CD4-positive, alpha-beta memory T cell (primary cell): ENCODE measurements around the gene UBASH3A. TPM values are rescaled to one million over a fixed set of nuclear protein-coding genes. Genes with fewer than 3 reads are reported as not detected.

Experiments used
- CTCF ChIA-PET: fragments of 350-600 bp; sonication (Branson Sonifier 250); formaldehyde crosslinking; loops from one replicate; lab custom pipeline; 2021; ENCODE audit warnings: inconsistent platforms; ENCODE audit not compliant: partially characterized antibody; lab: Charles Lee
- POLR2A ChIA-PET: fragments of 350-600 bp; sonication (Branson Sonifier 250); formaldehyde crosslinking; loops from one replicate; lab custom pipeline; 2021; ENCODE audit not compliant: partially characterized antibody; lab: Charles Lee
- DNase-seq, 5 donors: peaks; one replicate each; pipeline versions ENCODE4 v3.0.0 to v3.0.0-alpha.2; 2020 to 2022; ENCODE audit warnings: mixed read lengths in 1 of 5
- H3K27ac ChIP-seq: one replicate; pipeline ENCODE4 v1.7.0; 2013; ENCODE audit warnings: low read depth, low read length
- H3K27me3 ChIP-seq: 2 replicates; pipeline ENCODE4 v1.7.0; 2013; ENCODE audit warnings: mild to moderate bottlenecking, low read length, moderate library complexity; ENCODE audit not compliant: insufficient read depth
- H3K36me3 ChIP-seq: 2 replicates; pipeline ENCODE4 v1.7.0; 2013; ENCODE audit warnings: mild to moderate bottlenecking, low read length, moderate library complexity; ENCODE audit not compliant: insufficient read depth
- H3K4me1 ChIP-seq: 2 replicates; pipeline ENCODE4 v1.7.0; 2013; ENCODE audit warnings: mild to moderate bottlenecking, low read length, moderate library complexity; ENCODE audit not compliant: insufficient read depth
- H3K4me3 ChIP-seq, 2 donors: one replicate each; pipeline ENCODE4 v1.7.0; 2013; ENCODE audit warnings: low read length in 2 of 2, mild to moderate bottlenecking in 1 of 2
- H3K9me3 ChIP-seq, 2 donors: one replicate each; pipeline ENCODE4 v1.7.0; 2013; ENCODE audit warnings: low read length in 2 of 2, control low read depth in 1 of 2; ENCODE audit not compliant: control insufficient read depth in 1 of 2
- H3K27ac Mint-ChIP-seq, 7 donors: one replicate each; pipeline ENCODE4 v1.8.0; 2020 to 2021; ENCODE audit warnings: mixed read lengths in 7 of 7, mild to moderate bottlenecking in 6 of 7, inconsistent platforms in 3 of 7, moderate library complexity in 3 of 7
- H3K27me3 Mint-ChIP-seq, 2 donors: one replicate each; pipeline ENCODE4 v1.8.0; 2020 to 2021; ENCODE audit warnings: mixed read lengths in 2 of 2
- H3K36me3 Mint-ChIP-seq, 2 donors: one replicate each; pipeline ENCODE4 v1.8.0; 2020 to 2021; ENCODE audit warnings: mixed read lengths in 2 of 2, inconsistent platforms in 1 of 2, mild to moderate bottlenecking in 1 of 2
- H3K4me1 Mint-ChIP-seq, 4 donors: one replicate each; pipeline ENCODE4 v1.8.0; 2020 to 2021; ENCODE audit warnings: mixed read lengths in 4 of 4, mild to moderate bottlenecking in 1 of 4
- H3K4me3 Mint-ChIP-seq, 8 donors: one replicate each; pipeline ENCODE4 v1.8.0; 2020 to 2021; ENCODE audit warnings: mixed read lengths in 8 of 8, mild to moderate bottlenecking in 7 of 8, moderate library complexity in 6 of 8, inconsistent platforms in 3 of 8
- H3K9me3 Mint-ChIP-seq, 8 donors: one replicate each; pipeline ENCODE4 v1.8.0; 2020 to 2021; ENCODE audit warnings: mixed read lengths in 8 of 8, mild to moderate bottlenecking in 5 of 8, inconsistent platforms in 3 of 8, moderate library complexity in 1 of 8
- intact Hi-C: fragments of 100-400 bp; cut with micrococcal nuclease; formaldehyde crosslinking; loops from one replicate; pipeline ENCODE4 v1.15.1; 2023
- polyA plus RNA-seq, 2 donors: library from polyadenylated mRNA; unstranded; fragments of 300-500 nt; fragmentation: Illumina TruSeq; gene quantifications; one replicate each; pipeline ENCODE4 v1.2.3, GENCODE V29; 2021
- total RNA-seq, 2 experiments: library from RNA; stranded (reverse); gene quantifications; one replicate each; pipeline ENCODE4 v1.2.3, GENCODE V29; 2021

UBASH3A gene
- total and polyA plus RNA-seq, 4 experiments from 2014 or later, result 43.1 to 93.6 (median 68.7) TPM

DNA sequence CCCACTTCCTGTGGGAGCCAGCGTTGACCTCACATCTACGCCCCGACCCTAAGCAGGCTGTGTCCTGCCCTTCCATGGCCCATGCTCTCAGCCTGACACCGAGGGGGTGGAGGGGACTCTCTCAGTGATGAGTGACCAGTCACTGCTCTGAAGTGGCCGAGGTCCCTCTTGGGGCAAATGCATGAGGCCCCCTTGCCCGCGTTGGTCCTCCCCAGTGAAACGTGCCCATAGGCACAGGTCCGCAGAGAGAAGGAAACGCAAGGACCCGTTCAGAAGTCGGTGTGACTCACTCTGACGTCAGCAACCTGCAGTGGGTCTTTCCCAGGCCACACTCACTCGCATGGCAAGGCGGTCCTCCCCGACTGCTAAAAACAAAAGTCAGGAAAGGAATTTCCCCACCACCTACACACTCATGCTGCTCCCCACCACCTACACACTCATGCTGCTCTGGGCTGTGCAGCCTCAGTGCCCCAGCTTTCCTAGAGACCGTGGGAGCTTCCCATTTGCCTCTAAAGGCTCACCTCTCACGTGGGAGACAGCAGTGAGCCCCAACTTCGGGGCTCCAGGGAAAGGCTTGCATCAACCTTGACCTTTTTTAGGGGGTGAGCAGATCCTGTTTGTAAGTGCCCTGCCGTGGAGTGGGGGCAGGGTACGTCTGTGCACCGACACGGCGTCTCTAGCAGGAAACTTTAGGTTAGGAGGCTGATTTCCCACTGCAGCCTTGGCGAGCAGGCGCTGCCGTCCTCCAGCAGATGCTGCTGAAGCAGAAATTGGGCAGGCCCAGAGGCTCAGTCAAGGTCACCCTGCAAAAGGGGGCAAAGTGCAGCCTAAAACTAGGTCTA, 11.4 kb downstream of the UBASH3A start:
- intact Hi-C loops, result loop anchor here (1.0 to 5.0 kb wide), 4 partner anchors 9 to 37 kb away; no protein-coding TSS in a partner anchor
- ChIA-PET CTCF (interaction anchor here (1.8 kb wide), 1 partner anchor 11 kb away, joined by 5 read pairs; no protein-coding TSS in a partner anchor), POLR2A (interaction anchor here (1.0 to 23.2 kb wide), 5 partner anchors 8 to 77 kb away, joined by 4 to 604 read pairs (median 5); partner anchors contain the start of gene UBASH3A)
- Mint-ChIP-seq H3K4me3 (peak overlapping the region; percentile 61 to 88 (median 72)), H3K4me1 (peaks cover 22 to 57% (median 41%) of the 10 kb centered on the region in 4 donors), H3K36me3 (peaks cover 50 to 73% of the 10 kb centered on the region in 2 donors), H3K9me3 (no peaks in the 10 kb centered on the region), H3K27me3 (no peaks in the 10 kb centered on the region), H3K27ac (peak overlapping the region in 5 of 7 donors; percentile 98 to 100 (median 99))
- peak overlapping the region; percentile 92 for H3K27ac ChIP-seq
- H3K9me3 ChIP-seq, result no peaks in the 10 kb centered on the region
- peak overlapping the region in 1 of 2 donors; percentile 25 for H3K4me3 ChIP-seq
- H3K27me3 ChIP-seq, result no peaks in the 10 kb centered on the region
- H3K4me1 ChIP-seq, result peaks cover 86% of the 10 kb centered on the region
- DNase-seq, result peak; percentile 84 to 99 (median 85)
- H3K36me3 ChIP-seq, result peaks cover 75% of the 10 kb centered on the region

DNA sequence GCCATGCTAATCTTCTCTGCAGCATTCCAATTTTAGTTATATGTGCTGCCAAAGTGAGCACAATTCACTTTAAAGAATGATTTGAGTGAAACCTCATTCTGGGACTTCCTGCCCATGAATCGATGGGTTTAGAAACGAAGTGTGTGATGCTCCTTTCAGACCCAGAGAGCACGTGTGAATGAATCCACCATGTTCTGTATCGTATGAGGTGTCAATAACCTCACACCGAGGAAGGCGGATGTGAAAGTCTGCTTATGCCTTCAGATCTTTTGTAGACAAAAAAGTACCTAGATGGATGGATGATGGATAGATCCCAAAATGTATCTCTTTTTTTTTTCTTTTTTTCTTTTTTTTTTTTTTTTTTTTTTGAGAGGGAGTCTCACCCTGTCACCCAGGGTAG, 13.8 kb downstream of the UBASH3A start:
- Histone ChIP-seq H3K27me3 (no peaks in the 10 kb centered on the region), H3K36me3 (peaks cover 61% of the 10 kb centered on the region), H3K9me3 (no peaks in the 10 kb centered on the region), H3K27ac (no peak overlapping the region), H3K4me3 (no peak overlapping the region), H3K4me1 (peaks cover 86% of the 10 kb centered on the region)
- intact Hi-C loops, result loop anchor here (5.0 kb wide), 1 partner anchor 35 kb away; no protein-coding TSS in a partner anchor
- Mint-ChIP-seq H3K4me1 (peaks cover 45 to 80% (median 60%) of the 10 kb centered on the region in 4 donors), H3K27ac (peak overlapping the region in 6 of 7 donors; percentile 42 to 90 (median 89)), H3K27me3 (no peaks in the 10 kb centered on the region), H3K9me3 (no peaks in the 10 kb centered on the region), H3K36me3 (peaks cover 72 to 89% of the 10 kb centered on the region in 2 donors), H3K4me3 (peak overlapping the region in 4 of 8 donors; percentile 17 to 81 (median 56))
- POLR2A ChIA-PET, result interaction anchor here (23.2 kb wide), 1 partner anchor 11 kb away, joined by 604 read pairs; the partner anchor contains the start of gene UBASH3A
- CTCF ChIA-PET, result interaction anchor here (1.4 to 3.9 kb wide), 2 partner anchors 11 to 13 kb away, joined by 5 to 25 read pairs; partner anchors contain the start of gene UBASH3A
- DNase-seq, result peak in 1 of 5 donors; percentile 37

DNA sequence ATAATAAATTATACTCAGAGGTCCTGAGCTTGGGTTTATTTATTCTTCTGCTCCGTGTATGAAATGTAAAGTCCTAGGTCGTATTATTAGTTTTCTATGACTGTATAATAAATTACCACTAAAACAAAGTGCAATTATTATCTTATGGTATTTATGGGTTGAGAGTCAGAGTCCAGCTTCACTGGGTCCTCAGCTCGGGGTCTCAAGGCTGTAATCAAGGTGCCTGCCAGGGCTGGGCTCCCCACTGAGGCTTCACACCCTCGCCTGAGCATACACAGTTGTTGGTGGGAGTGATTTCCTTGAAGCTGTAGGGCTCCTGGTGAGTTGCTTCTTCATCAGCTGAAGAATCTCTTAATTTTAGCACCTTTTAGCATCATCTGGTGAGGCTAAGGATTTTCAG, 15.2 kb downstream of the UBASH3A start:
- H3K27ac Mint-ChIP-seq, result peak overlapping the region in 2 of 7 donors; percentile 62 to 66
- H3K4me3 Mint-ChIP-seq, result peak overlapping the region in 1 of 8 donors; percentile 39
- Histone ChIP-seq H3K36me3 (peaks cover 54% of the 10 kb centered on the region), H3K27ac (no peak overlapping the region), H3K4me3 (no peak overlapping the region), H3K9me3 (no peaks in the 10 kb centered on the region), H3K27me3 (no peaks in the 10 kb centered on the region), H3K4me1 (peaks cover 86% of the 10 kb centered on the region)
- no peaks in the 10 kb centered on the region for H3K27me3 Mint-ChIP-seq
- no peaks in the 10 kb centered on the region for H3K9me3 Mint-ChIP-seq
- POLR2A ChIA-PET, result interaction anchor here (0.7 to 23.2 kb wide), 3 partner anchors 12 to 30 kb away, joined by 3 to 604 read pairs (median 3); partner anchors contain the start of gene UBASH3A
- DNase-seq, result no peak
- CTCF ChIA-PET, result interaction anchor here (0.7 to 3.9 kb wide), 4 partner anchors 9 to 81 kb away, joined by 3 to 25 read pairs (median 5); partner anchors contain the start of gene UBASH3A
- peaks cover 59 to 85% (median 66%) of the 10 kb centered on the region in 4 donors for H3K4me1 Mint-ChIP-seq
- intact Hi-C loops, result loop anchor here (5.0 kb wide), 1 partner anchor 33 kb away; no protein-coding TSS in a partner anchor
- peaks cover 69 to 90% of the 10 kb centered on the region in 2 donors for H3K36me3 Mint-ChIP-seq

DNA sequence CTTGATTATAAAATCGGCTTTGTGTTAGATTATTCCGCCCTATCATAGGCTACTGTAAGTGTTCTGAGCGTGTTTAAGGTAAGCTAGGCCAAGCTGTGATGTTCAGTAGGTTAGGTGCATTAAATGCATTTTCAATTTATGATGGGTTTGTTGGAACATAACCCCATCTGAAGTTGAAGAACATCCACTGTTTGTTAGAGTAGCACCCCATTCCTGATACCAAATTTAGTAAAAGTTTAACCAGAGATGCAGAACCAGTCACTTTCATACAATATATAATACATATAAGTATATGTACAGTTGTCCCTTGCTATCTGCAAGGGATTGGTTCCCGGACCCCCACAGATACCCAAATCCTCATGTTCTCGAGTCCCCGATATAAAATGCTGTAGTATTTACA, 16.1 kb downstream of the UBASH3A start:
- intact Hi-C loops, result loop anchor here (5.0 kb wide), 1 partner anchor 32 kb away; no protein-coding TSS in a partner anchor
- peak overlapping the region in 4 of 7 donors; percentile 17 to 66 (median 52) for H3K27ac Mint-ChIP-seq
- peaks cover 62 to 85% (median 68%) of the 10 kb centered on the region in 4 donors for H3K4me1 Mint-ChIP-seq

DNA sequence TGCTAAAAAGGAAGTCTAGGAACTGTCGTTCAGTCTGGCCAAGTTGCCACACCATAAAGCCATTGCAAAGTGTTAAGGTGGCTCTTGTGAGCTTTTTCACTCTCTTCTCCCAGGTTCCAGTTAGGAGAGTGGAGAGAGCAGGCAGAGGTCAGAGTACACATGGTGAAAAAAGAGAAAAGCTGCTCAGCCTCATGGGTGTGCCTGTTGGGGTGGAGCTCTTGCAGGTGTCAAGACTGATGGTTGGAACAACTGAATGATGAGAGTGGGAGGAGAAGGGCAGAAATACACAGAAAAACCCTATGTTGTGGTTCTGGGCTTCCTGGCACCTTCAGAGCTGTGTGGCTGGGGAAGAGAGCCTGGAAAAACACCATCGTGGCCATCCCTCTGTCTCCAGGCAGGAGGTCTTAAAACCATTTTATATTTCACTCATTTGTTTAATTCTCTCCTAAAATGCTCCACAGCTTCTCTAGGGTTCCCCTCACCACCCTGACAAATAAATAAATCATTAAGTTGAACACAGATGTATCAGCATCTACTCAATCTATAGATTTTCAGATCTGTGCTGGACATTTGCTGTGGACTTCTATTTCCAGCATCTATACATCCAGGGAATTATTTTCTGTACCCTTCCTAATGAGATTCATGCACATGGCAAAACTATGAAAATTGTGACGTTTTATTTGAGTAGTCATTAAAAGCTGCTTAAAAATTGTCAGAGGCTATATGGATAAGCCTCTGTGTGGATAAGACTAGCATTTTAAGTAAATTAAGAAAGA, 17.5 kb downstream of the UBASH3A start:
- no peaks in the 10 kb centered on the region for H3K9me3 Mint-ChIP-seq
- no peaks in the 10 kb centered on the region for H3K9me3 ChIP-seq
- ChIA-PET POLR2A (interaction anchor here (0.5 to 23.2 kb wide), 6 partner anchors 12 to 59 kb away, joined by 3 to 604 read pairs (median 4); partner anchors contain the start of gene UBASH3A), CTCF (interaction anchor here (0.6 to 4.0 kb wide), 8 partner anchors 9 to 256 kb away, joined by 3 to 19 read pairs (median 6); partner anchors contain the start of gene UBASH3A)
- intact Hi-C loops, result no loop called here
- H3K4me1 ChIP-seq, result peaks cover 85% of the 10 kb centered on the region
- H3K27ac ChIP-seq, result no peak overlapping the region
- H3K36me3 ChIP-seq, result peaks cover 46% of the 10 kb centered on the region
- peak overlapping the region; percentile 27 to 85 (median 48) for H3K4me3 Mint-ChIP-seq
- no peak for DNase-seq
- no peaks in the 10 kb centered on the region for H3K27me3 ChIP-seq
- peak overlapping the region; percentile 13 to 86 (median 68) for H3K27ac Mint-ChIP-seq
- no peaks in the 10 kb centered on the region for H3K27me3 Mint-ChIP-seq
- H3K36me3 Mint-ChIP-seq, result peaks cover 61 to 83% of the 10 kb centered on the region in 2 donors
- peaks cover 63 to 85% (median 74%) of the 10 kb centered on the region in 4 donors for H3K4me1 Mint-ChIP-seq
- no peak overlapping the region for H3K4me3 ChIP-seq

More for the DNA sequence above, 16.1 kb downstream of the UBASH3A start:
- H3K36me3 Mint-ChIP-seq, result peaks cover 60 to 87% of the 10 kb centered on the region in 2 donors
- POLR2A ChIA-PET, result interaction anchor here (0.6 to 23.2 kb wide), 3 partner anchors 13 to 82 kb away, joined by 3 to 604 read pairs (median 3); partner anchors contain the start of gene UBASH3A
- H3K4me3 ChIP-seq, result no peak overlapping the region
- no peaks in the 10 kb centered on the region for H3K27me3 Mint-ChIP-seq
- H3K27ac ChIP-seq, result no peak overlapping the region
- no peak for DNase-seq
- CTCF ChIA-PET, result no interaction called here
- H3K4me3 Mint-ChIP-seq, result peak overlapping the region in 1 of 8 donors; percentile 3
- H3K9me3 ChIP-seq, result no peaks in the 10 kb centered on the region
- H3K4me1 ChIP-seq, result peaks cover 86% of the 10 kb centered on the region
- no peaks in the 10 kb centered on the region for H3K27me3 ChIP-seq
- H3K36me3 ChIP-seq, result peaks cover 51% of the 10 kb centered on the region
- H3K9me3 Mint-ChIP-seq, result no peaks in the 10 kb centered on the region

DNA sequence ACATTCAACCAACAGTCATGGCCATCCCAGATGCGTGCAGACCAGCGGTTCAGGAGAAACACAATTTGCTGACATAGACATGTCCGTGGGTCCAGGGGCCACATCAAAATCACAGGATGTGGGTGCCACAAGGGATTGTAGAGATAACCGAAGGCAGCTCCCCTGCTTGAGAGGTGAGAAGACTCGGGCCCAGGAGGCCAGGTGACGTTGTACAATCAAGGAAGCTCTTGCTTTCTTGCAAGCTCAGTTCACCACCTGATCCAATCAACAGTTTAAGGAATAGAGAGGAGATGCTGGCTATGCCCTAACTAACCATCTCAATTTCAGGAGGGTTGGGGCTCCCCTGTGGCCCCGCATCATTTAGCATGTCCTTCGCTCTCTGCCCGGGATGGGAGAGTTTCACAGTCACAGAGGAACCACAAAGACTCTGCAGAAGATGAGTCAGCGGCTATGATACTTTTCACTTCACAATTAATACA, 19.5 kb downstream of the UBASH3A start:
- Mint-ChIP-seq H3K36me3 (peaks cover 71 to 85% of the 10 kb centered on the region in 2 donors), H3K4me3 (peak overlapping the region; percentile 66 to 91 (median 78)), H3K9me3 (no peaks in the 10 kb centered on the region), H3K4me1 (peaks cover 70 to 91% (median 83%) of the 10 kb centered on the region in 4 donors), H3K27me3 (no peaks in the 10 kb centered on the region), H3K27ac (peak overlapping the region; percentile 67 to 96 (median 93))
- Histone ChIP-seq H3K4me1 (peaks cover 88% of the 10 kb centered on the region), H3K27ac (no peak overlapping the region), H3K36me3 (peaks cover 61% of the 10 kb centered on the region), H3K9me3 (no peaks in the 10 kb centered on the region), H3K4me3 (peak overlapping the region in 1 of 2 donors; percentile 8), H3K27me3 (no peaks in the 10 kb centered on the region)
- CTCF ChIA-PET, result interaction anchor here (0.7 to 4.0 kb wide), 7 partner anchors 11 to 85 kb away, joined by 3 to 27 read pairs (median 7); partner anchors contain the start of gene UBASH3A
- intact Hi-C loops, result no loop called here
- POLR2A ChIA-PET, result interaction anchor here (0.7 to 23.2 kb wide), 14 partner anchors 9 to 242 kb away, joined by 3 to 604 read pairs (median 4); partner anchors contain the start of gene UBASH3A
- DNase-seq, result peak; percentile 34 to 81 (median 50)
